Stimulated activated CD4-positive, alpha-beta T cell treated with anti-CD3 and anti-CD28 coated beads, Interleukin-4, amount 100 ng/mL, for 1 hour (primary cell): ENCODE results near the gene CCNK.

Source experiments
- DNase-seq: peaks from one replicate; pipeline ENCODE4 v3.0.0-alpha.2; 2020

The CCNK gene

GRCh38 chr14:99480917-99481744 is at the start of gene CCNK:
CCNK (plus strand) TSS chr14:99481409; CDS start chr14:99492678, 11,269 bp downstream.
- peak; percentile 100 for DNase-seq

DNA sequence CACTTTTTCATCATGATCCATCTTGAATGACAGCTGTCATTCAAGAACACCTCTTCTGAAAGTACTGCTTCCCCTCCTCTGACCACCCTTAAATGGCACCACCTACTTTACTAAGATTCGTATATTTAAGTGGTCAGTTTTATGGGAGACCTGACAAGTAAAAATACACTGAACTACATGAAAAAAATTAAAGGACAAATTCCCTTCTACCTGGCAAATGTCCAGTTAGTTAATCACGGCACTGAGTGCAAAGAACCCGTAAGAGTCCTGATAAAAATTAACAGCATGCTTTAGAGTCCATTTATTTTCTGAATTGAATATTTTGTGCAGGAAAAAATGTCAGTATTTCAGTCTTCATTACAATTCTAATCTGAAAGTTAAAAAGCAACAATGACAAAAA is 49.2 kb upstream of the CCNK start:
- no peak for DNase-seq

- DNase-seq = no peak
These were observed 48.7 kb upstream of the CCNK start for GRCh38 chr14:99432485-99432884.

DNA sequence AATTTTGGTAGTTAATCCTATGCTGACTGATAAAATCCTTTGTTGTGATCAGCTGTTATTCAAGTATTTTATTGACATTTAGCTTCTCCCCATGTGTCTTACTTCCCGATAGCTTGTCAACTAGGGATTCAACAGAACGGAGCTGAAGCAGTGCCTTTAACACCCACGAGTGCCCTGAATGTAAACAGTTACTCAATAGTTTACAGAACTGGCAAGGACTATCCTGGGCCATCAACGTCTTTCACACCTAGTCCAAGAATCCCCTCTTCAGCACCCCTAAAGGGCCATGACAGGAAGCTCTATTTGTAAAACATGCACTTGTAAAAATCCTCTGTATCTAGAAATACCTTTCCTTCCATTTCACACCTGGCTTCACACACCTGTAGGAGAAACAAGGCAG is 45.9 kb upstream of the CCNK start:
- DNase-seq = no peak

- no peak for DNase-seq
These were observed 44.7 kb upstream of the CCNK start for GRCh38 chr14:99436247-99437180.

DNA sequence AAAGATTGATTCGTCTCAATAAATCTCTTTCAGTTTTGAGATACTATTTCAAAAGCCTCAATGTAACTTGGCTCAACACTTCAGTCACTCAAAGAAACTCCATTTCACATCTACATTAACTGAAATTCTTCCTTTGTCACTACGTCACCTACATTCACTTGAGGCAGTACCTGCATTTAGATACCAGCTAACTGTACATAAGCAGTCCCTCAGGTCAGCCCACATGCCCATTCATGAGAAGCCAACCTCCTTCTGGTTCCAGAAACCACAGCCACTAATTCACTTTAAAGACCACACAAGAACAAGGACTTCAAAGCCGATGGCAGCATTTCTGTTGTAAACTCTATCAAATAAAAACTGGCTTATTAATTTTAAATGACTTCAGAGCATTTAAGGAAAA is 43.5 kb upstream of the CCNK start:
- DNase-seq = no peak

- no peak for DNase-seq
These were observed 40.9 kb upstream of the CCNK start for GRCh38 chr14:99440278-99440677.

DNA sequence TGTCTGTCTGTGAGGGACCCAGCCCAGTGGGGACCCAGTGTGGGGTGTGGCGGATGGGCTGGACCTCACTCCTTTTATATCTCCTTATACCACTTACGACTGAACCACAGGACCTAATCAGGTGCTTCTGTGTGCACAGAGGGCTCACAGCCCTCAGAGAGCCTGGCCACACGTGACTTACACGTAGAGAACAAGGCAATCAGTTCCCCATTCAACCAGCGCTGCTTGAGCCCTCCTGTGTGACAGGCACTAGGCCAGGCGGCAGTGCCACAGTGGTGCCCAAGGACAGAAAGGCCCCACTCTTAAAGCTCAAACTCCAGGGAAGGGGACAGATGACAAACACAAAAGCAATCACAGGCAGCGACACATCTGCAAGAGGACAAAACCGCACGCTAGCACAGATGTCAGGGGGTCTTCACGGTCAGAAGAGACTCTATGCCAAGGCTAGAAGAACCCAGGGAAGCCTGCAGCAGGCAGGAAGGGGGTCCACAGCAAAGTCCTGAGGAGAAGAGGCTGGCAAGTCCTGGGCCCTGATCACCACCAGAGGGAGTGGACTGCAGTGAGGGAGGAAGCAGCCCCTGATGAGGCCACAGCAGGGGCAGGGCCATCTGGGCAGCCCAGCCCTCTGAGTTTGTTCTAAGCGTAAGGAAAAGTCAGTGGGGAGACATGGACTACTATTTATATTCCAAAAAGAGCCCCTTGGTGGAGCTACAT is 39.9 kb upstream of the CCNK start:
- no peak for DNase-seq

- DNase-seq = no peak
These were observed 39.3 kb upstream of the CCNK start for GRCh38 chr14:99441918-99442317.

DNA sequence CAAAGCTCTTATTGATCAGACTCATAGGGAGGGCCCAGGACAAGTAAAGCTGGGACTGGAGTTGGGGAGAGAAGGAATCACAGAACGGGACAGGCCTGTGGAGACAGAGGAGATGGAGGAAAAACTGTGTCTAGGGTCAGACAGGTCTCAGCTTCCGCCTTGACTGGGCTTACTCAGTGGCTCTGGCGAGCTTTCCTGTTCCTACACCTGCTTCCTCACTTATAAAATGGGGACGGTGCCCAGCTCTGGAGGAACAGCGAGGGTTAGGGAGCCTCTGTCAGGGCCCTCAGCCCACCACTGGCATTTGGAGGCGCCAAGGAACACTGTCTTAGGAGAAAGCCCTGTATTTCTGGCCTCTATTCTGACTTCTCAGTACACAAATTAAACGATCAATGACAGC is 35.3 kb upstream of the CCNK start:
- DNase-seq = no peak

DNA sequence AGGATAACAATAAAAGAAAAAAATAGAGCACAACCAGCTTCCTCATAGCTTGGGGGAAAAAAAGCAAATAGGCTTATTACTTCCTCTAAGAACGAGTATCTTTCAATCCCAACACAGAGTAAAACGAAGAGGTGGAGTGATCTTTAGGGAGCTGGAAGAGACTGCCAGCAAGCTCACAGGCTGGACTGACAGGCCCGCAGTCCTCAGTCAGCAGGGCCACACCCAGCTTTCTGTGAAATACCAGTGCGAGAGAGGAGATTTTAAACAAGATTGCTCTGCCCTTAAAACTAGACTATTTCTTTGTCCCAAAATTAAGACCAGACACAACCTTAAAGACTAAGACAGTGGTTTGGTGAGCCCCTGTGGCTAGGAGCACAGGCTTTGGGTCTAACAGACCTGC is 33.5 kb upstream of the CCNK start:
- no peak for DNase-seq

DNA sequence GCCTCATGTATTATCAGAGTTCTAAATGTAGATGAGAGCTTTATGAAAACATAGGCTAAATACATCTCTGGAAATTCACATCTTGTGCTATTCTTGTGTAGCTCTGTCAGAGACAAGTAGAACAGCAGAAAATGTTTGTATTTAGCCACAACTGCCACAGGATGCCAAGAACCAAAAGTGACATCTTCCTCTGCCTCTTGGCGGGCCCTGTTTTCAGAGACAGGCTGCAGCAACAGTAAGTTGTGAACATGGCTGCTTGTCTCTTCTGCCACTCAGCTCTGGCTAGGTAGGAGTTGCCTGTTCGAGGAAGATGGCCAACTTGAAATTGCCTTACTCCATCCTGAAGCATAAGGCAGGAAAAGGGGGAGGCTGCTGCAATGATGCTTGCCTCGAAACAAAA is 30.9 kb upstream of the CCNK start:
- no peak for DNase-seq

DNA sequence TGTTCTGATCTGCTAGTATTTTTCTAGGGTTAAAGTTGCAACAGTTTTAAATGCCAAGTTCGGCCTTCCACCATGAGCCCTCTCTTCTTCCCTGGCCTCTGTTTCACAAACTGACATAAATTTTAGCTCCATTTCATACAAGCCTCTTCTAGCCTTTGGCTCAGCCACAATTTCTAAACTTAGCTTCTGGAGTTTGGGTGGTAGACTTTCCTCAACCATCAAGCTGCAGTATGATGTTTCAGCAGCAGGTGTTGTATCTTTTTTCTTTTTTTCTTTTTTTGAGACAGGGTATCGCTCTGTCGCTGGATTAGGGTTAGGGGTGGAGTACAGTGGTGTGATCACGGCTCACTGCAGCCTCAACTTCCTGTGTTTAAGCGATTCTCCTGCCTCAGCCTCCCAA is 30.0 kb upstream of the CCNK start:
- DNase-seq = no peak

DNA sequence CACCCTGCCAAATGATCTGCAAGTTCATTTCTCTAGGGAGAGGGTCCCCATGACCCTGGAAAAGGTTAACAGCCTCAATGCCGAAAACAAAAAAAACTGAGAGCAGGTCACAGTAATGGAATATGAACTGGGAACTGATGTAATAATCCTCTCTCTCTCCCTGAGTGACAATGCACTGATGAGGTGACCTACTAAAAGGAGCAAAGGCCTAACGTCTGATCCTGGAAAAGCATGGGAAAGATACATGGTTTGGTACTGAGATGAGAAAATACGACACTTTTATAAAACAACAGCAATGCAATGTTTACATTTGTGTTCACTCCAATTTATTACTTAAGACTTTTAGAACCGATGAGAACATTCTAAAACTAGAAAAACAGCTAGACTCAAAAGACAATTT is 28.2 kb upstream of the CCNK start:
- DNase-seq = no peak

- DNase-seq = no peak
These were observed 27.0 kb upstream of the CCNK start for GRCh38 chr14:99454246-99454645.

DNA sequence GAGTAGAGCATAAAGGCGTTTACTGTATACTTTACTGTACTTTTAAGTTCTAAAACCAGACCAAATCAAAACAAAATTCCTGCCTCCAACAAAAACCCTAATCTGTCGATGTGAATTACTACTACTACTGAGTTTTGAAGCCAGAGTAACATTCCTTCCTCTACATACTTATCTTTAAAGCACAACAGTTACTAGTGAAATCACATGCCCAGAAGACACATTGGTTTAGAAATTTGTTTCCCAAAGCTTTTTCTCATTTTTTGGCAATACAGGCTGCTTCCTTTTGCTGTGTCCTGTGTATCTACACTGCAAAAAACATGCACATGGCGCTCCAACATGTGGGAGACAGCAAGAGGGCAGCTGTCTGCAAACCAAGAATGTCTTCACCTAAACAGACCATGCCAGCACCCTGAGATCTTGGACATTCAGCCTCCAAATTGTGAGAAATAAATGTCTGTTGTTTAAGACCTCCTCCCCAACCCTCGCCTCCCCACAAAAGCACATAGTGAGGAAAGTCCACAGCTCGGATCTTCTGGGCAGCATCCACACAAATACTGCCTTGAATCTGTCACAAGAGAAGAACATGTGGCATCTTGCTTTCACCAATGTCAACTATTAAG is 21.6 kb upstream of the CCNK start:
- DNase-seq = no peak

DNA sequence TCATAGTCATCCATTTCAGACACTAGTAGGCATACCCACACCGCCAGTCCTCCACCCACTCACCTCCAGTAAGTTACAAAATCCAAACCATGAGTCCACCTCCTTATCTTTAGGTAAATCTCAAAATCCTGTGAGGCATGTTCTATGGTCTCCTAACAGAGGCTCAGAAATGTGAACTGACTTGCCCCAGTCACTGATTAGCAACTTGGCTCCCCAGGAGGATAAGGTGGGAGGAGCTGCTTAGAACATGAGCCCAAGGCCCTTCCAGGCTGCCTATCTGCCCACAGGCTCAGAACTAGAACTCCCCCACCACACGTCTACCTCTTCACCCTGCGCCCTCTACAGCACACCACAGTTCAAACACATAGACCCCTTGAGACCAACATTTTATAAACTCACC is 20.4 kb upstream of the CCNK start:
- no peak for DNase-seq

DNA sequence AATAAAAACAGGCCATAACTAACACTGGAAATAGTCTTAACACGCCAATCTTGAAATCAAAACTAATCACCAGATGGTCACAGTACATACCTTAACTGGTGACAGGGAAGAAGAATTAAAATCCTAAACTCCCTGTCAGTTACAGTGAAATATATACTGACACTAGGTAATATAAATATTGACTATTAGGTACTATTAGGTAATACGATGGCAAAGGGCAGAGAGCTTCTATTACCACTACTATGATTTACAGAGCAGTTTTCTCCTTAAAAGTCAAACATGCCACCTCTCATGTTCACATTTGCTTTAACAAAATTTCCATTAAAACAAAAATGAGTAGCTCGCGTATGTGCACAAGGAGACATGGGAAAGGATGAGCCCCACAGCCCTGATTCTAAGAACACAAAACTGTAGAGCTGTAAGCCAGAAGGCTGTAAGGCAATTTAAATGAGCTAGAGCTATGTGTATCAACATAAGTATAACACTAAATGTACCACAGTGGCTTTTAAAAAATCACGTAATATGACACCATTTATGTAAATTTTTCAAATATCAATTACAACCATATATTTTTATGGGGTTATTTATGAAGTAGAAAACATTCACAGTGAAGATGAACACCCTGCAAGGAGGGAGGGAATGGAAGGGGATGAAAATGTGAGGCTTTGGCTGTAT is 19.7 kb upstream of the CCNK start:
- DNase-seq = no peak

DNA sequence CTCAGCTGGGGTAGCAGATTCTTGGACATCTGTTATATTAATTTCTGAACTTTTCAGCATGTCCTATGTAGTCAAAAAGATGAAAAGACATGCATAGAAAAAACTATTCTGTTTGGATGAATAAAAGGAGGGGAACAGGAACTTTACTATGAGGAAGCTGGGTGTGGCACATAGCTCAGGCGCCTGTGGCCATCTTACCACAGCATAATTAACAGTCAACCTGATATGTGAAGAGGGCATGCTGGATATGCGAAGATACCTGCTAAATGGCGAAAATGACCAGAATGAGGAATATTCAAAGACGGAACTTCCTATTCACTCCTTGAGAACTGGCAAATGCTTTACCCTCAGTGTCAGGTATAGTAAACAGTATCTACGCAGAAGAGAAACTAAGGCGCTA is 19.0 kb upstream of the CCNK start:
- no peak for DNase-seq

DNA sequence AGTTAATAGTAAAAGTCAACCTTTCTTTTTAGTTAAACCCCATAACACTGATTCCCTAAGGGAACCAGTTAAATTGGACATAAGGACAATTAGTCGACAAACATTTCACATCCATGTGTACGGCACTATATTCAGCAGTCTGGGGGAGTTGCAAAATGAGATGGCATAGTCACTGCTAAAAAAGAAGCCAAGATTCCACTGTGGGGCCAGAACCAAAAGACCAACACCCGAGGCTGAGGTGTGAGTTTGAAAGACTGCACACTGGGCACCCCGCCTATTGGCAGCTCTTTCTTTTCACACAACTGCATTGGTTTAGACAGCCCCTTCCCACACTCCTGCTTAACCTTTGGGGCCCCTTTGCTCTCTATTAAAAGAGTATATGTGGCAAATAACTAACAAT is 17.2 kb upstream of the CCNK start:
- no peak for DNase-seq

DNA sequence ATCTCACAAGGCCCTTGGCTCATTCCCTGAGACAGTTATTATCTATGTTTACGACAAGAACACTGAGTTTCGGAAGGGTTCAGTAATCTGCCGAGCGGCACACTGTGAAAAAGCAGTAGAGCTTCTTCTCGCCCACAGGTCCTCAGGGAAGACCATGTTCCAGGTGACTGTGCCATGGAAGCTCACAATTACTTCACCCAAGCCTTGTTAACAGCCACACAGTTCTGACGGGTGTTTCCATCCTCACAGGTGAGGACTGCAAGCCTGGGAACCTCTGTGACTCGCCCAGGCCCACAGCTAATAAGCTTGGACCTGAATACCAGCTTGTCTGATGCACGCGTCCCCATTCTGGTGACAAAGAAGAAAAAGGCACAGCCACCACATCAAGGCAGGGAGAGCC is 15.9 kb upstream of the CCNK start:
- no peak for DNase-seq

DNA sequence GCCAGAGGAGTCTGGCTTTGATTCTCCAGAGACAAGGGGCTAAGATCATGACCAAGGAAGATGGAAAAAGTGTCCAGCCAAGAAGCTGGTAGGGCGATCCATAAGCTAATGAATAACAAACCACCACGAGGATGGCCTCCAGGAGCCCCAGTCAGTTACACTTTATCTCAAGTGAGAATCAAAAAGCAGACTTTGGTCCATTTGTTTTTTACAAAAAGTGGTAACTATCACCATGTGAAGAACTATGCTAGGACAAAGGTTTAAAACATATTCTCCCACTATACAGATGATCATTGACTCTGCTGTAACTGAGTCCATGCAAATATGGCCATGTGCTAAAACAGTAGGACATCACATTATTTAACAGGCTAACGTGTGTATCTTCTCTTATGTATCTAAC is 14.5 kb upstream of the CCNK start:
- no peak for DNase-seq
